Naive thymus-derived CD8-positive, alpha-beta T cell (primary cell): Measurements from ENCODE around the gene CTBP2. TPM values are rescaled to one million over a fixed set of nuclear protein-coding genes. Genes with fewer than 3 reads are reported as not detected.
"Not testable (repeated sequence)": the region's sequence is repeated elsewhere in the genome, so short reads cannot be mapped to it uniquely, and the experiment has no call there.

Experiments used
- ATAC-seq, 2 donors: fragments of 150-1000 bp; cut with Tn5 transposase in 1 of 2; sonication (Bioruptor Pico), chemical (Tn5 transposase) in 1 of 2; 1 replicate in 1 of 2; 2 replicates in 1 of 2; pipeline ENCODE4 v1.10.0; 2021; ENCODE audit warnings: mild to moderate bottlenecking in 2 of 2, moderate library complexity in 2 of 2
- POLR2A ChIA-PET: fragments of 350-600 bp; sonication (Branson Sonifier 250); formaldehyde crosslinking; loops from one replicate; lab custom pipeline; 2021; ENCODE audit warnings: antibody characterized with exemption; lab: Charles Lee
- DNase-seq, 10 donors: peaks; one replicate each; pipeline versions ENCODE4 v3.0.0 to v3.0.0-alpha.2; 2020 to 2022
- H3K27ac Mint-ChIP-seq, 10 donors: one replicate each; pipeline ENCODE4 v1.8.0; 2020 to 2022; ENCODE audit warnings: mild to moderate bottlenecking in 10 of 10, mixed read lengths in 10 of 10, moderate library complexity in 4 of 10, inconsistent platforms in 1 of 10
- H3K27me3 Mint-ChIP-seq, 5 donors: one replicate each; pipeline ENCODE4 v1.8.0; 2021 to 2022; ENCODE audit warnings: mixed read lengths in 5 of 5
- H3K36me3 Mint-ChIP-seq, 3 donors: one replicate each; pipeline ENCODE4 v1.8.0; 2020 to 2022; ENCODE audit warnings: mixed read lengths in 3 of 3, mild to moderate bottlenecking in 2 of 3, inconsistent platforms in 1 of 3
- H3K4me1 Mint-ChIP-seq, 4 donors: one replicate each; pipeline ENCODE4 v1.8.0; 2021 to 2022; ENCODE audit warnings: mixed read lengths in 4 of 4
- H3K4me3 Mint-ChIP-seq, 10 donors: one replicate each; pipeline ENCODE4 v1.8.0; 2020 to 2022; ENCODE audit warnings: mild to moderate bottlenecking in 10 of 10, mixed read lengths in 10 of 10, moderate library complexity in 6 of 10, inconsistent platforms in 1 of 10
- H3K9me3 Mint-ChIP-seq, 9 donors: one replicate each; pipeline ENCODE4 v1.8.0; 2020 to 2022; ENCODE audit warnings: mixed read lengths in 9 of 9, mild to moderate bottlenecking in 3 of 9, inconsistent platforms in 1 of 9, moderate library complexity in 1 of 9
- polyA plus RNA-seq, 3 donors: library from polyadenylated mRNA; unstranded; fragments of 300-500 nt; fragmentation: Illumina TruSeq; gene quantifications; one replicate each; pipeline ENCODE4 v1.2.3, GENCODE V29; 2021
- total RNA-seq, 8 experiments: library from RNA in 2 of 8; stranded (reverse) in 2 of 8; gene quantifications; one replicate each; pipeline ENCODE4 v1.2.3 and lab custom pipeline; 2021 to 2026

CTBP2 gene
- total and polyA plus RNA-seq, 5 experiments from 2014 or later = 0.05 to 3.1 (median 0.42) TPM

- Mint-ChIP-seq H3K27ac (no peak overlapping the region), H3K9me3 (no peaks in the 10 kb centered on the region), H3K36me3 (no peaks in the 10 kb centered on the region), H3K4me1 (peaks cover 14 to 79% (median 16%) of the 10 kb centered on the region in 4 donors), H3K4me3 (no peak overlapping the region), H3K27me3 (peaks cover 4 to 8% (median 6%) of the 10 kb centered on the region in 5 donors)
- POLR2A ChIA-PET = no interaction called here
- ATAC-seq (no peak), DNase-seq (peak in 1 of 10 donors; percentile 6)
Measured at GRCh38 chr10:125063256-125063925, 97.0 kb downstream of the CTBP2 start.

GRCh38 chr10:125062914-125063230 lies 97.5 kb downstream of the CTBP2 start:
- H3K27me3 Mint-ChIP-seq = peaks cover 4 to 11% (median 8%) of the 10 kb centered on the region in 5 donors
- H3K36me3 Mint-ChIP-seq = no peaks in the 10 kb centered on the region
- H3K27ac Mint-ChIP-seq = no peak overlapping the region
- H3K4me3 Mint-ChIP-seq = no peak overlapping the region
- peaks cover 14 to 80% (median 16%) of the 10 kb centered on the region in 4 donors for H3K4me1 Mint-ChIP-seq
- POLR2A ChIA-PET = no interaction called here
- H3K9me3 Mint-ChIP-seq = no peaks in the 10 kb centered on the region
- ATAC-seq (no peak), DNase-seq (peak in 1 of 10 donors; percentile 16)

GRCh38 chr10:125062227-125062913 lies 98.0 kb downstream of the CTBP2 start:
- POLR2A ChIA-PET = no interaction called here
- peaks cover 4 to 11% (median 8%) of the 10 kb centered on the region in 5 donors for H3K27me3 Mint-ChIP-seq
- H3K4me3 Mint-ChIP-seq = no peak overlapping the region
- H3K27ac Mint-ChIP-seq = no peak overlapping the region
- H3K4me1 Mint-ChIP-seq = peaks cover 14 to 78% (median 16%) of the 10 kb centered on the region in 4 donors
- peak in 1 of 10 donors; percentile 16 for DNase-seq
- no peak for ATAC-seq
- H3K9me3 Mint-ChIP-seq = no peaks in the 10 kb centered on the region
- H3K36me3 Mint-ChIP-seq = no peaks in the 10 kb centered on the region

GRCh38 chr10:125061557-125062226 lies 98.7 kb downstream of the CTBP2 start:
- peaks cover 4 to 11% (median 8%) of the 10 kb centered on the region in 5 donors for H3K27me3 Mint-ChIP-seq
- ATAC-seq (no peak), DNase-seq (peak in 1 of 10 donors; percentile 48)
- peak overlapping the region in 1 of 10 donors; percentile 29 for H3K27ac Mint-ChIP-seq
- H3K36me3 Mint-ChIP-seq = no peaks in the 10 kb centered on the region
- H3K4me3 Mint-ChIP-seq = peak overlapping the region in 1 of 10 donors; percentile 15
- POLR2A ChIA-PET = interaction anchor here (0.5 kb wide), 1 partner anchor 230 kb away, joined by 4 read pairs; no protein-coding TSS in a partner anchor
- H3K9me3 Mint-ChIP-seq = no peaks in the 10 kb centered on the region
- H3K4me1 Mint-ChIP-seq = peaks cover 14 to 80% (median 16%) of the 10 kb centered on the region in 4 donors

GRCh38 chr10:125060826-125061556 lies 99.4 kb downstream of the CTBP2 start:
- no peaks in the 10 kb centered on the region for H3K9me3 Mint-ChIP-seq
- peak in 5 of 10 donors; percentile 9 to 57 (median 11) for DNase-seq
- H3K27ac Mint-ChIP-seq = peak overlapping the region in 1 of 10 donors; percentile 29
- peaks cover 14 to 78% (median 16%) of the 10 kb centered on the region in 4 donors for H3K4me1 Mint-ChIP-seq
- peak in 1 of 2 donors; percentile 36 for ATAC-seq
- H3K4me3 Mint-ChIP-seq = peak overlapping the region in 1 of 10 donors; percentile 15
- H3K27me3 Mint-ChIP-seq = peaks cover 4 to 11% (median 8%) of the 10 kb centered on the region in 5 donors
- POLR2A ChIA-PET = interaction anchor here (0.5 kb wide), 1 partner anchor 229 kb away, joined by 4 read pairs; no protein-coding TSS in a partner anchor
- no peaks in the 10 kb centered on the region for H3K36me3 Mint-ChIP-seq

- ATAC-seq (no peak), DNase-seq (no peak)
- POLR2A ChIA-PET = no interaction called here
- Mint-ChIP-seq H3K4me1 (peaks cover 14 to 74% (median 16%) of the 10 kb centered on the region in 4 donors), H3K9me3 (no peaks in the 10 kb centered on the region), H3K27ac (no peak overlapping the region), H3K27me3 (peaks cover 4 to 12% (median 8%) of the 10 kb centered on the region in 5 donors), H3K4me3 (no peak overlapping the region), H3K36me3 (no peaks in the 10 kb centered on the region)
Measured at GRCh38 chr10:125060482-125060825, 99.9 kb downstream of the CTBP2 start.

GRCh38 chr10:125060026-125060425 lies 100.3 kb downstream of the CTBP2 start:
- Mint-ChIP-seq H3K27me3 (peaks cover 4 to 14% (median 8%) of the 10 kb centered on the region in 5 donors), H3K4me3 (no peak overlapping the region), H3K36me3 (no peaks in the 10 kb centered on the region), H3K27ac (no peak overlapping the region), H3K4me1 (peaks cover 10 to 71% (median 12%) of the 10 kb centered on the region in 4 donors), H3K9me3 (no peaks in the 10 kb centered on the region)
- ATAC-seq (no peak), DNase-seq (no peak)
- POLR2A ChIA-PET = no interaction called here

- H3K36me3 Mint-ChIP-seq, H3K4me3 Mint-ChIP-seq, POLR2A ChIA-PET, DNase-seq, H3K9me3 Mint-ChIP-seq, ATAC-seq, H3K27ac Mint-ChIP-seq: not testable (repeated sequence)
- H3K27me3 Mint-ChIP-seq = peaks cover 4 to 14% (median 8%) of the 10 kb centered on the region in 5 donors
- H3K4me1 Mint-ChIP-seq = peaks cover 3 to 64% (median 5%) of the 10 kb centered on the region in 4 donors
Measured at GRCh38 chr10:125059348-125059747, 101.0 kb downstream of the CTBP2 start.

- peaks cover 0 to 46% (median under 1%) of the 10 kb centered on the region in 4 donors for H3K4me1 Mint-ChIP-seq
- H3K36me3 Mint-ChIP-seq = no peaks in the 10 kb centered on the region
- DNase-seq (peak in 1 of 10 donors; percentile 43), ATAC-seq (no peak)
- no peak overlapping the region for H3K4me3 Mint-ChIP-seq
- no peak overlapping the region for H3K27ac Mint-ChIP-seq
- POLR2A ChIA-PET = no interaction called here
- H3K9me3 Mint-ChIP-seq = no peaks in the 10 kb centered on the region
- peaks cover 5 to 17% (median 9%) of the 10 kb centered on the region in 5 donors for H3K27me3 Mint-ChIP-seq
Measured at GRCh38 chr10:125057158-125058001, 103.0 kb downstream of the CTBP2 start.

GRCh38 chr10:125056161-125057132 lies 103.9 kb downstream of the CTBP2 start:
- ATAC-seq = no peak
- Mint-ChIP-seq H3K27me3 (peaks cover 8 to 19% (median 9%) of the 10 kb centered on the region in 5 donors), H3K9me3 (no peaks in the 10 kb centered on the region), H3K4me3 (no peak overlapping the region), H3K4me1 (peaks cover 0 to 36% (median under 1%) of the 10 kb centered on the region in 4 donors), H3K36me3 (no peaks in the 10 kb centered on the region), H3K27ac (no peak overlapping the region)
- POLR2A ChIA-PET = no interaction called here
- peak in 1 of 10 donors; percentile 58 for DNase-seq

- Mint-ChIP-seq H3K36me3 (no peaks in the 10 kb centered on the region), H3K4me1 (peaks cover 0 to 27% (median under 1%) of the 10 kb centered on the region in 4 donors), H3K27me3 (peaks cover 8 to 18% (median 9%) of the 10 kb centered on the region in 5 donors), H3K4me3 (no peak overlapping the region), H3K27ac (no peak overlapping the region), H3K9me3 (no peaks in the 10 kb centered on the region)
- POLR2A ChIA-PET = no interaction called here
- ATAC-seq (no peak), DNase-seq (no peak)
Measured at GRCh38 chr10:125055446-125055845, 104.9 kb downstream of the CTBP2 start.
